HG02678 (cell line): ENCODE results near the gene LRRTM2.

Experiments used
- ATAC-seq: cut with Tn5 transposase; IDR thresholded peaks from one replicate; pipeline ENCODE4 v1.9.1; 2021; ENCODE audit warnings: mild to moderate bottlenecking, moderate library complexity; ENCODE audit not compliant: unreplicated experiment

Gene LRRTM2

GRCh38 chr5:138884554-138884953 lies 9.4 kb upstream of the LRRTM2 start:
- ATAC-seq: no peak

DNA sequence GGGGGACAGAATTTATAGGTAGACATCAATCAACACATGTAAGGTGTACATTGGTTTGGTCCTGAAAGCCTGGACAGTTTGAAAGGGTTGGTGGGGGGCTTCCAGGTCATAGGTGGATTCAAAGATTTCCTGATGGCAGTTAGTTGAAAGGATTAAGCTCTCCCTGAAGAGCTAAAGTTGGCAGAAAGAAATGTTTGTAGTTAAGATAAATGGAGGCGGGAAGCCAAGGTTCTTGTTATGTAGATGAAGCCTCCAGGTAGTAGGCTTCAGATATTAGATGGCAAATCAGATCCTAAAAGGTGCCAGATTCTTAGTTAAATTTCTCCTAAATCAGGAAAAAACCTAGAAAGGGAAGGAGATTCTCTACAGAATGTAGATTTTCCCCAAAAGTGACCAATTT lies 9.0 kb upstream of the LRRTM2 start:
- ATAC-seq: no peak

DNA sequence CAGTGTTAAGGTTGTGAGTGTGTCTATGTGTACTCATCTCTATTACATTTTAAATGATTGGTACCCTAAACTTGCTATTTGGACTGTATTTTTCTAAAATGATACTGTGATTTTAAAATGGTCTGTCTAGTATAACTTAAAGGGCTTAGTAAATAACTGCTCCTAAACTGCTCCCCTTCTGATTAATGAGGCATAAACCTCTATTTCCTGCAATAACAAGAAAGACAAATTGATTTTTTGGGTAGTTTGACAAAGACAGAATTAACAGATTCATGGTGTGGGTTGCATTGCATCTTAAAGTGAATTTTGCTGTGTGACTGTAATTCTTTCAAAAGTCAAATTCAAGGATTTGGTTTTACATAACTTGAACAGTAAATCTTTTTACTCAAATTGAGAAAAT lies 8.1 kb upstream of the LRRTM2 start:
- no peak for ATAC-seq

GRCh38 chr5:138878437-138879235 lies 3.5 kb upstream of the LRRTM2 start:
- no peak for ATAC-seq

DNA sequence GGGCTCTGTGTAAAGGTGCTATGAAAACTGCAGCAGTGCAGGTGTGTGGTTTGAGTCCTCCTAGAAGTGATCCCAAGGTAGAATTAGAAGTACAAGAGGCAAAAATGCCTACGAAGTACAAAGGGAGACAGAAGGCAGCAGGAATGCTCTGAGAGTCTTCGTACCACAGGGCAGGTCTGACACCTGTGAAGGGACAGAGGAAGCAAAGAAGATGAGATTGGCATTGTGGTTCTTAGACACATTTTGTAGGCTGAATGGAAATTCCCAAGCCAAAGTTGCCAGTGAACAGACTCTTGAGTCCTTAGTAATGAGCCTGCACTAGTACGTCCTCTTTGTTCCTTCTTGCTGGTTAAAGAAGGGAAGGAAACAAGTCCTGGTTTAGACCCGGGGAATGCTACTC lies 1.7 kb upstream of the LRRTM2 start:
- no peak for ATAC-seq

- ATAC-seq: no peak
Observed at GRCh38 chr5:138875946-138876345, 811 bp upstream of the LRRTM2 start.

- ATAC-seq: no peak
Observed at GRCh38 chr5:138875552-138875875, 379 bp upstream of the LRRTM2 start.

DNA sequence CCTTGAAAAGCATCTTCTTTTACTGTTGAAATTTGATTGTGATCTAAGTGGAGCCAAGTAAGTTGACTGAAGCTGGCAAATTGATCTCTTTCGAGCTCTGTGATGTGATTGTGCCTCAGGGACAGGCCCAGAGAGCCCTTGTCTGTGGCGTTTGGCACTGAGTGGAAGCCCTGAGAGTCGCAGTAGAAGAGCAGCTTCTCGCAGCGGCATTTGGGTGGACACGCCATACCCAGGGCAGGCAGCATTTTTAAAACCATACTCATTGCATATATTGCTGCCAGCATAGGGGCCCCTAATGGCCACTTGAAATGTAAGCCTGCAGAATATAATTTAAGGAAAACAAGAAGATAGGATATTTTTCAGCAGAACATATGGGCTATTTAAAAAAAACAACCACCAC lies 894 bp downstream of the LRRTM2 start:
- ATAC-seq: no peak

- no peak for ATAC-seq
Observed at GRCh38 chr5:138873466-138874221, 1.5 kb downstream of the LRRTM2 start.

- ATAC-seq: no peak
Observed at GRCh38 chr5:138872841-138873465, 2.2 kb downstream of the LRRTM2 start.

DNA sequence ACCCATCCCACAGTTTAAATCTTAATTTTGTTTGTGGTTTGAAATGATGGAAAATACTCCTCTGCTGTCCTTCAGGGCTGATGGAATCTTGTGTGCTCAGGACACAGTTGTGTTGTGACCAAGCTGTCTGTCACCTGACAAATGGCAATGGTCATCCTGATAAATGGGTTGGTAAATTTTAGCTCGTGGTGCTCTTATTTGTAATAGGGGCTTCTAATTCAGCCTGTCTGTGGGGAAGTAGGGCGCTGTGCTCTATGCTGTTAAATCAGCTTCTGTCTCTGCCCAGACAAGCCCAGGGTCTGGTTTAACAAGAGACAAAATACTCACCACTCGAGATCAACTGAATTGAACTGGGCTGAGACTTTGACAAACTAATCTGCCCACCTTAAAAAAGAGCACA lies 4.5 kb downstream of the LRRTM2 start:
- no peak for ATAC-seq

DNA sequence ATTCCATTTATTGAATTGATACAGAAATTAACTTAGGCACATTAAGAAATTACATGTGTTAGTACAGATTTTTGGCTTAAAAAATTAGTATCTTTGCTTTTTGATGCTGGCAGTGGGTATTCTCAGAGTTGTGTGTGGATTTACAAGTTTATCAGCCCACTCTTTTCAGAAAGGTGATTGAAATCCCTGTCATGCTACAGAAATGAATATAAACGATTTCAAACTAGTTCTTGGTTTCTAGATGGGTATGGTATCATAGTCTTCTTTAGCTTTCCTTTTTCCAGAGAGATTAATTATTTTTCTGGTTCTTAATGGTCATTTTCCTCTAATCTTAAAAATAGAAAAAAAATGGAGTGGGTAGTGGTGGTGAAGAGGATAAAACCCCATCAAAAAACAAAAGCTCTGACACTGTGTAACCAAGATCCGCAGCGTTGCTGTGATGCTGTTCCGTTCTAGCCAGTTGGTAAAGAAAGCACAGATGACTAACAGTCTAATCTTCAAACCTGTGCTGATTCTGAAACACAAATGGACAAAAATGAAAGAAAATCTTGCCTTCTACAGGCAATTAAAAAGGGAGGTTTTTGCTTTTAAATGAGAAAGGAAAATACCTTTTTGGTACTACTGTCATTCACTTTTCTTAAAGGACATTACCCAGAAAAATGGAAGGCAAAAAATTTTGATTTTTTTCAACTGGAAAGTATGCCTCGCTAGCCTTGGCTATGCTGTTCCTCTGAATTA lies 5.2 kb downstream of the LRRTM2 start:
- no peak for ATAC-seq

GRCh38 chr5:138869038-138869437 lies 6.1 kb downstream of the LRRTM2 start:
- ATAC-seq: no peak

GRCh38 chr5:138867011-138867410 lies 8.1 kb downstream of the LRRTM2 start:
- no peak for ATAC-seq

DNA sequence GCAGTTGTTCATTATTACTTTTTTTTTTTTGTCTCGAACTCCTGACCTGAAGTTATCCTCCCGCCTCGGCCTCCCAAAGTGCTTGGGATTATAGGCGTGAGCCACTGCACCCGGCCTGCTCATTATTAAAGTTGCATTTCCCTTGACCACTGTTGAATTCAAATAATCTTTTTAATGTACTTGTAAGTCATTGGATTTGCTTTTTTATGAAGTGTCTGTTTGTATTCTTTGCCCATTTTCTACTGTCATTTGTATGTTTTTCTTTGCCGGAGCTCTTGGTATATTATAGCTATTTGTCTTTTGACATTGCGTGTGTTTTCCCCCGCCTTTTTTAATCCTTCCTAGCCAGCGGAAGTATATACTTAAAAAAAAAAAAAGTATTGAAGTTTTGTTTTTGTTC lies 22.0 kb downstream of the LRRTM2 start:
- ATAC-seq: no peak

DNA sequence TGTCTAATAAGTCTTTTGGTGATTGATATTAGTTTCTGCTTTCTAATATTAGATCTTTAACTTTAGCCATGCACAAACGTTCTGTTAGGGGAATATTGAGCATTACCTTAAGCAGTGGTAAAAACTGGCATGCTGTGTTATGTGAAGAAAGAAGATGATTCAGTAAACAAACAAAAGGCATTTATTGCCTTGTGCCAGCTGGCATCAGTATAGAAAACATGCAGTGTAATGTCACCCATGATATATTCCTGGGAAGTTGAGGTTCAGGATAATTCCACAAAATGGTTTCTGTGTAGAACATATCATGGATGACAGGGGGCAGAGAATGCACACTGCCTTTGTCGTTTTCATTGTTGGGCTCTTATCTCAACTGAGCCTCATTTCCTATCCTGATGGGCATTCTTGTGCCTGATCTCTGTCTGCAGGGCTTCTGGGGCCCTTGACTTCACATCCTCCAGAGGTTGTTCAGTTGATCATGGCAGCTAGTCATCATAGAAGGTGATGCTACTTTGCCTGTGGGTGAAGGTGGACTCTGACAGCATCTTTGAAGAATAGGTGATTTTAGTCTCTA lies 24.2 kb downstream of the LRRTM2 start:
- no peak for ATAC-seq

GRCh38 chr5:138849882-138850281 lies 25.3 kb downstream of the LRRTM2 start:
- no peak for ATAC-seq

- ATAC-seq: no peak
Observed at GRCh38 chr5:138849439-138849838, 25.7 kb downstream of the LRRTM2 start.

DNA sequence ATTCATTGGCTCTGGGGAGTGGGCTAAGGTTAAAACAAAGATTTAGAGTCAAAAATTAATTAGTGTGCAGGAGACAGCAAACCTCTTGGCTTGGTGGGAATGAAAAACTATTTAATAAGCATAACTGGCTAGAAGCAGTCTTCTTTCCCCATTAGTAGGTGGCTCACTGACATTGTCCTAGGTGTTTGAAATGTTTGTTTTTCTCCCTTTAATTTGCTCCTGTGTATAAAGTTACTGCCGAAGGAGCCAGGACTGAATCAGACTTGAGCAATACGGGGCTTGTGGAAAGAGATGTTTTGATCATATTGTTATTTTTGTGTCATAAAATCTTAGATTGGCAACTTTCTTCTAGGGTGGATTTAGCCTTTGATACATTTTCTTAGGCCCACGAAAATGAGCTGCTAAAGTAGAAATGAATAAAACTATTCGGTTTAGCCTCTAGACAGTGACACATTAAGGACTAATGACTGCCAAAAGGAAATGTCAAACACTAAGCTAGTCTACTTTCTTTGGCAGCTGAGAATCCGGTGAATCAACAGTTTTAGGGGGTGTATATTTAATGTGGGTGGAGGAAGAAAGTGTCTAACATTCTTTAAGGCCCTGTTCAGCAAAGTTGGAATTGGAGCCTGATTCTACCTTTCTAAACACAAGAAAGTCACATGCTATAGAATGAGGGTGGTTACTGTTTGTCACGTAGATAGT lies 30.2 kb downstream of the LRRTM2 start:
- ATAC-seq: no peak

- no peak for ATAC-seq
Observed at GRCh38 chr5:138844125-138844461, 31.0 kb downstream of the LRRTM2 start.
